Osteoblast (primary cell): ENCODE data around the gene RHNO1. TPM values are rescaled to one million over a fixed set of nuclear protein-coding genes. Genes with fewer than 3 reads are reported as not detected.

Experiments used
- DNase-seq: peaks from one replicate; pipeline ENCODE4 v3.0.0; 2011; ENCODE audit warnings: low spot score, mixed read lengths; ENCODE audit not compliant: insufficient read length; ENCODE audit errors: missing footprints
- H2AFZ ChIP-seq: 2 replicates; pipeline ENCODE4 v1.6.0; 2011; ENCODE audit warnings: mild to moderate bottlenecking, low read length
- H3K27ac ChIP-seq: 2 replicates; pipeline ENCODE4 v1.5.1; 2011; ENCODE audit warnings: mild to moderate bottlenecking, low read depth, low read length, moderate library complexity
- H3K27me3 ChIP-seq: 2 replicates; pipeline ENCODE4 v1.6.0; 2012; ENCODE audit warnings: mild to moderate bottlenecking, control low read depth, inconsistent platforms, low read length, moderate library complexity; ENCODE audit not compliant: insufficient read depth
- H3K36me3 ChIP-seq: 2 replicates; pipeline ENCODE4 v1.5.1; 2011; ENCODE audit warnings: mild to moderate bottlenecking, low read length, control low read depth, moderate library complexity; ENCODE audit not compliant: insufficient read depth
- H3K4me1 ChIP-seq: 2 replicates; pipeline ENCODE4 v1.5.1; 2011; ENCODE audit warnings: mild to moderate bottlenecking, low read length, control low read depth, moderate library complexity; ENCODE audit not compliant: insufficient read depth
- H3K4me2 ChIP-seq: 2 replicates; pipeline ENCODE4 v1.6.0; 2011; ENCODE audit warnings: mild to moderate bottlenecking, low read length; ENCODE audit not compliant: insufficient read depth
- H3K4me3 ChIP-seq: fragments of 200-600 bp; sonication (generic); 3 replicates; pipeline ENCODE4 v1.5.1; 2012; ENCODE audit warnings: mild to moderate bottlenecking, low read length, inconsistent platforms; ENCODE audit not compliant: insufficient read depth
- H3K79me2 ChIP-seq: 2 replicates; pipeline ENCODE4 v1.6.0; 2012; ENCODE audit warnings: mild to moderate bottlenecking, low read length, control low read depth, inconsistent platforms; ENCODE audit not compliant: insufficient read depth
- H3K9me3 ChIP-seq: 2 replicates; pipeline ENCODE4 v1.5.1; 2011; ENCODE audit warnings: low read depth, low read length, control low read depth
- H4K20me1 ChIP-seq: 2 replicates; pipeline ENCODE4 v1.6.0; 2012; ENCODE audit warnings: mild to moderate bottlenecking, low read length, control low read depth; ENCODE audit not compliant: insufficient read depth
- CTCF ChIP-seq: IDR thresholded peaks from 2 replicates; pipeline ENCODE4 v1.5.1; 2011; ENCODE audit warnings: mild to moderate bottlenecking, low read depth, low read length, moderate library complexity; ENCODE audit errors: extremely low read depth
- total RNA-seq: library from RNA; depleted of rRNA; stranded (reverse); fragments of >200 nt; gene quantifications from 2 replicates; pipeline ENCODE4 v1.2.3, GENCODE V29; 2012

The RHNO1 gene
- total RNA-seq, 1 donor: 28.6 TPM

DNA sequence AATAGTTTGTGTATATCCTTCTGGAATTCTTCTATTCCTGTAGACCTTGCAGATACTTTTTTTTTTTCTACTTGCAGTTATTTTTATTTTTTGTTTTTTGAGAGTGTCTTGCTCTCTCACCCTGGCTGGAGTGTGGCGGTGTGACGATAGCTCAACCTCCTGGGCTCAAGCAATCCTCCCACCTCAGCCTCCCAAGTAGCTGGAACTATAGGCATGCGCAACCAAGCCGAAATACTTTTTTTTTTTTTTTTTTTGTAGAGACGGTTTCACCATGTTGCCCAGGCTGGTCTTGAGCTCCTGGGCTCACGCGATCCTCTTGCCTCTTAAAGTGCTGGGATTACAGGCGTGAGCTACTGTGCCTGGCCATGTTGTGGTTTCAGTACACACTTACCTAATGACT is 23.6 kb downstream of the RHNO1 start:
- H3K9me3 ChIP-seq: no peaks in the 10 kb centered on the region
- no peak overlapping the region for H3K27ac ChIP-seq
- H3K4me3 ChIP-seq: no peak overlapping the region
- H3K4me1 ChIP-seq: peaks cover under 1% of the 10 kb centered on the region
- no peak overlapping the region for H3K4me2 ChIP-seq
- peaks cover 84% of the 10 kb centered on the region for H3K79me2 ChIP-seq
- H4K20me1 ChIP-seq: peaks cover 33% of the 10 kb centered on the region
- no peaks in the 10 kb centered on the region for H3K27me3 ChIP-seq
- no peak for TF ChIP-seq CTCF
- H3K36me3 ChIP-seq: peaks cover 3% of the 10 kb centered on the region
- no peak for DNase-seq
- no peak overlapping the region for H2AFZ ChIP-seq

GRCh38 chr12:2902272-2902880 is 25.4 kb downstream of the RHNO1 start:
- no peak overlapping the region for H3K27ac ChIP-seq
- H3K4me1 ChIP-seq: no peaks in the 10 kb centered on the region
- no peak for DNase-seq
- no peaks in the 10 kb centered on the region for H3K27me3 ChIP-seq
- H3K79me2 ChIP-seq: peaks cover 75% of the 10 kb centered on the region
- TF ChIP-seq CTCF: no peak
- H2AFZ ChIP-seq: no peak overlapping the region
- H4K20me1 ChIP-seq: peaks cover 26% of the 10 kb centered on the region
- H3K9me3 ChIP-seq: no peaks in the 10 kb centered on the region
- H3K4me2 ChIP-seq: no peak overlapping the region
- no peak overlapping the region for H3K4me3 ChIP-seq
- H3K36me3 ChIP-seq: no peaks in the 10 kb centered on the region

DNA sequence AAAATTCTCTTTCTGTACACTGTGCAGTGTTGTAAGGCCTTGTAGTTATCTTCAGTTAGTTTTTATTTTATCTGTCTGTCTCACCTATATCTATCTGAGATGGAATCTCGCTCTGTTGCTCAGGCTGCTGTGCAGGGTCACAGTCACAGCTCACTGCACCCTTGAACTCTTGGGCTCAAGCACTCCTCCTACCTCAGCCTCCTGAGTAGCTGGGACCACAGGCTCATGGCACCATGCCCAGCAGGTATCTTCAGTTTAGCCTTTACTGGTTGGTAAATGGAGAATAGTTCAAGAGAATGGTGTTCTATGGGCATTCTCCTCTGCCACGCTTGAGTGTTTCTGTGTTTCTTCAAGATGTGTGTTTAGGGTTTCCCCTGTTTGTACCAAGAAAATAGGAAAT is 27.2 kb downstream of the RHNO1 start:
- no peak overlapping the region for H3K4me2 ChIP-seq
- H3K4me3 ChIP-seq: no peak overlapping the region
- no peak for DNase-seq
- no peak for TF ChIP-seq CTCF
- H3K4me1 ChIP-seq: no peaks in the 10 kb centered on the region
- peaks cover 73% of the 10 kb centered on the region for H3K79me2 ChIP-seq
- H2AFZ ChIP-seq: no peak overlapping the region
- H3K9me3 ChIP-seq: no peaks in the 10 kb centered on the region
- no peak overlapping the region for H3K27ac ChIP-seq
- H3K36me3 ChIP-seq: peaks cover 4% of the 10 kb centered on the region
- H4K20me1 ChIP-seq: peaks cover 21% of the 10 kb centered on the region
- no peaks in the 10 kb centered on the region for H3K27me3 ChIP-seq

DNA sequence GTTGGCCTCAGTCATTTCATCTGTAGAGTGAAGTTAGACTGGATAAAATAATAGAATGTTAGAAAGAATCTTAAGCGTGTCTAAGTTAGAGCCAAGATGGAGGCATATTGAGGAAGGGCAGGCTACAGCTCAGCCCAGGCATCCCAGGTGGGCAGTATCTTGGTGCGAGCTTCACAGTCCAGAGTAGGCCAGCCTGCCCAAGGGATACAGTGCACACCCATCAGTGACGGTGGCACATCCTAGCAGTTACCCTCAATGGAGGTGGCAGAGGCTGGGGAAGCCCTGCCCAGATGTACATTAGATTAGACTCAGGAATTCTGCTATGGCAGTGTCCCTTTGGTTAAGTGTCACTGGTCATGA is 35.2 kb downstream of the RHNO1 start:
- DNase-seq: no peak
- peaks cover 45% of the 10 kb centered on the region for H3K36me3 ChIP-seq
- peaks cover 5% of the 10 kb centered on the region for H4K20me1 ChIP-seq
- TF ChIP-seq CTCF: no peak
- H3K4me3 ChIP-seq: no peak overlapping the region
- H3K9me3 ChIP-seq: no peaks in the 10 kb centered on the region
- H2AFZ ChIP-seq: no peak overlapping the region
- H3K4me2 ChIP-seq: no peak overlapping the region
- peaks cover 33% of the 10 kb centered on the region for H3K79me2 ChIP-seq
- no peak overlapping the region for H3K27ac ChIP-seq
- H3K27me3 ChIP-seq: no peaks in the 10 kb centered on the region
- no peaks in the 10 kb centered on the region for H3K4me1 ChIP-seq
